IPS-18c (cell line): ENCODE measurements around the gene ALKBH6.
A peak's percentile ranks its signal among the peaks of the same experiment; 100 is the strongest.

Source experiments
- H3K4me3 ChIP-seq: 2 replicates; pipeline ENCODE4 v1.7.0; 2013; ENCODE audit warnings: low read depth, mild to moderate bottlenecking, low read length, moderate library complexity; ENCODE audit not compliant: insufficient read depth
- H3K9me3 ChIP-seq: one replicate; pipeline ENCODE4 v1.6.1; 2013; ENCODE audit warnings: mild to moderate bottlenecking, low read length, moderate library complexity; ENCODE audit not compliant: control insufficient read depth, insufficient read depth

ALKBH6 gene

GRCh38 chr19:36008336-36008978, 5.6 kb downstream of the ALKBH6 start, which contains the start of gene SYNE4:
Gene SYNE4, minus strand, starts transcription at chr19:36008813. Its CDS starts 132 bp downstream, at chr19:36008681.
- no peaks in the 10 kb centered on the region for H3K9me3 ChIP-seq
- peak within 1 kb of the TSS; percentile 52 for H3K4me3 ChIP-seq

GRCh38 chr19:36006955-36007354, 7.1 kb downstream of the ALKBH6 start:
- Histone ChIP-seq H3K9me3 (no peaks in the 10 kb centered on the region), H3K4me3 (no peak overlapping the region)

- no peaks in the 10 kb centered on the region for H3K9me3 ChIP-seq
- no peak overlapping the region for H3K4me3 ChIP-seq
Observed at GRCh38 chr19:36003284-36003683, 10.7 kb downstream of the ALKBH6 start.

GRCh38 chr19:36001605-36002004, 12.4 kb downstream of the ALKBH6 start:
- Histone ChIP-seq H3K9me3 (no peaks in the 10 kb centered on the region), H3K4me3 (no peak overlapping the region)

GRCh38 chr19:35996777-35997176, 17.2 kb downstream of the ALKBH6 start:
- Histone ChIP-seq H3K4me3 (no peak overlapping the region), H3K9me3 (no peaks in the 10 kb centered on the region)

GRCh38 chr19:35995048-35995993, 18.7 kb downstream of the ALKBH6 start, which contains the start of gene SDHAF1:
Gene SDHAF1, plus strand, starts transcription at chr19:35995188. Its CDS starts 87 bp downstream, at chr19:35995275.
- Histone ChIP-seq H3K4me3 (peak within 1 kb of the TSS; percentile 98), H3K9me3 (no peaks in the 10 kb centered on the region)

- Histone ChIP-seq H3K9me3 (no peaks in the 10 kb centered on the region), H3K4me3 (no peak overlapping the region)
Observed at GRCh38 chr19:35993923-35994598, 20.0 kb downstream of the ALKBH6 start.

GRCh38 chr19:35992907-35993765, 20.9 kb downstream of the ALKBH6 start:
- Histone ChIP-seq H3K4me3 (no peak overlapping the region), H3K9me3 (peaks cover 2% of the 10 kb centered on the region)

- peaks cover 2% of the 10 kb centered on the region for H3K9me3 ChIP-seq
- H3K4me3 ChIP-seq: no peak overlapping the region
Observed at GRCh38 chr19:35991731-35992450, 22.1 kb downstream of the ALKBH6 start.

- peaks cover 2% of the 10 kb centered on the region for H3K9me3 ChIP-seq
- H3K4me3 ChIP-seq: no peak overlapping the region
Observed at GRCh38 chr19:35990771-35991730, 23.0 kb downstream of the ALKBH6 start.

GRCh38 chr19:35990156-35990555, 23.9 kb downstream of the ALKBH6 start:
- peaks cover 2% of the 10 kb centered on the region for H3K9me3 ChIP-seq

GRCh38 chr19:35988824-35989223, 25.2 kb downstream of the ALKBH6 start:
- Histone ChIP-seq H3K4me3 (no peak overlapping the region), H3K9me3 (peaks cover 2% of the 10 kb centered on the region)

More at GRCh38 chr19:35990156-35990555, 23.9 kb downstream of the ALKBH6 start:
- no peak overlapping the region for H3K4me3 ChIP-seq

- Histone ChIP-seq H3K9me3 (peaks cover 2% of the 10 kb centered on the region), H3K4me3 (peak overlapping the region; percentile 56; the same call in 1 of the 2 replicates)
Observed at GRCh38 chr19:35987571-35987896, 26.5 kb downstream of the ALKBH6 start.

GRCh38 chr19:35986664-35987570, 27.1 kb downstream of the ALKBH6 start:
- H3K4me3 ChIP-seq: peak overlapping the region; percentile 56
- H3K9me3 ChIP-seq: peaks cover 2% of the 10 kb centered on the region
